A204.1 (cell line): ENCODE results near the gene FAM181B.

Experiments used
- FAIRE-seq: peaks from 2 replicates; lab custom pipeline; 2012; peaks lifted over from hg19 to GRCh38; lab: Jason Lieb, UNC

FAM181B gene, protein sequence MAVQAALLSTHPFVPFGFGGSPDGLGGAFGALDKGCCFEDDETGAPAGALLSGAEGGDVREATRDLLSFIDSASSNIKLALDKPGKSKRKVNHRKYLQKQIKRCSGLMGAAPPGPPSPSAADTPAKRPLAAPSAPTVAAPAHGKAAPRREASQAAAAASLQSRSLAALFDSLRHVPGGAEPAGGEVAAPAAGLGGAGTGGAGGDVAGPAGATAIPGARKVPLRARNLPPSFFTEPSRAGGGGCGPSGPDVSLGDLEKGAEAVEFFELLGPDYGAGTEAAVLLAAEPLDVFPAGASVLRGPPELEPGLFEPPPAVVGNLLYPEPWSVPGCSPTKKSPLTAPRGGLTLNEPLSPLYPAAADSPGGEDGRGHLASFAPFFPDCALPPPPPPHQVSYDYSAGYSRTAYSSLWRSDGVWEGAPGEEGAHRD

DNA sequence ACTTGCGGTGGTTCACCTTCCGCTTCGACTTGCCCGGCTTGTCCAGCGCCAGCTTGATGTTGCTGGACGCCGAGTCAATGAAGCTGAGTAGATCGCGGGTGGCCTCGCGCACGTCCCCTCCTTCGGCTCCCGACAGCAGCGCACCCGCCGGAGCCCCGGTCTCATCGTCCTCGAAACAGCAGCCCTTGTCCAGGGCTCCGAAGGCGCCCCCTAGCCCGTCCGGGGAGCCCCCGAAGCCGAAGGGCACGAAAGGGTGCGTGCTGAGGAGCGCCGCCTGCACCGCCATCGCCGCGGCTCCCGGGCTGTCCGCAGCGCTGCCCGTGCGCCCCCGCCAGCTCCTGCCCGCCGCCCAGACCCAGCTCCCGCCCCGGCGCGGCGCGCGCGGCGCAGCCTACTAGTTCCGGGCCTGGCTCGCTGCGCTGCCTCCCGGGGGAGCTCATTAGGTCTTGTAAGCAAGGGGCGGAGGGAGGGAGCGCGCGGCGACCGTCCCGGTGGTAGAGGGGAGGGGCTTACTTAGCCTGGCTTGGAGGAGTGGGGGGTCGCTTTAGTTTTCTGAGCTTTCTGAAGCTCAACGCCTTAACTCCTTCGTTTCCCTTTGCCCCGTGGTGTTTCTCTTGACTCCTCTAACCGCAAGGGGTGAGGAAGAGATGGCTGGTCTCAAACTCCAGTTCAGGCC, at the start of gene FAM181B:
TSS of gene FAM181B (minus strand) at position 421 of the 676 bp plus-strand sequence. CDS start at position 286, 135 bp downstream.
- FAIRE-seq, result no peak

DNA sequence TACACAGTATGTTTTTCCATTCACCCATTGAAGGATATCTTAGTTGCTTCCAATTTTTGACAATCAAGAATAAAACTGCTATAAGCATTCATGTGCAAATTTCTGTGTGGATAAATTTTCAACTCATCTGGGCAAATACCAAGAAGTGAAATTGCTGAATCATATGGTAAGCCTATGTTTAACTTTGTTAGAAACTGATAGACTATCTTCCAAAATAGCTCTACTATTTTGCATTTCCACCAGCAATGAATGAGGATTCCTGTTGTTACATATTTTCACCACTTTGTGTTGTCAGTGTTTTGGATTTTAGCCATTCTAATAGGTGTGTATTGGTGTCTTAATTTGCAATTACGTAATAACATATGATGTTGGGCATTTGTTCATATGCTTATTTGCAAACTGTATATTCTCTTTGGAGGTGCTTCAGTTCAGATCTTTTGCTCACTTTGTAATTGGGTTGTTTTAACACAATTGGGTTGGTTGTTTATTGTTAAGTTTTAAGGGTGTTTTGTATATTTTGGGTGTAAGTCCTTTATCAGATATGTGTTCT, 49.2 kb upstream of the FAM181B start:
- FAIRE-seq, result no peak

DNA sequence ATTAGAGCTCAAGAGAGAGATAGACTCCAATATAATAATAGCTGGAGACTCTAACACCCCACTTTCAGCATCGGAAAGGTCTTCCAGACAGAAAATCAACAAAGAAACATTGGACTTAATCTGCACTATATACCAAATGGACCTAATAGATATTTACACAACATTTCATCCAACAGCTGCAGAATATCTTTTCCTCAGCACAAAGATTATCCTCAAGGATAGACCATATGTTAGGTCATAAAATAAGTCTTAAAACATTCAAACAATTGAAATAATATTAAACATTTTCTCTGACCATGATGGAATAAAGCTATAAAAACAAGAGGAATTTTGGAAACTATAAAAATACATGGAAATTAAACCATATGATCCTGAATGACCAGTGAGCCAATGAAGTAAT, 45.1 kb upstream of the FAM181B start:
- no peak for FAIRE-seq

DNA sequence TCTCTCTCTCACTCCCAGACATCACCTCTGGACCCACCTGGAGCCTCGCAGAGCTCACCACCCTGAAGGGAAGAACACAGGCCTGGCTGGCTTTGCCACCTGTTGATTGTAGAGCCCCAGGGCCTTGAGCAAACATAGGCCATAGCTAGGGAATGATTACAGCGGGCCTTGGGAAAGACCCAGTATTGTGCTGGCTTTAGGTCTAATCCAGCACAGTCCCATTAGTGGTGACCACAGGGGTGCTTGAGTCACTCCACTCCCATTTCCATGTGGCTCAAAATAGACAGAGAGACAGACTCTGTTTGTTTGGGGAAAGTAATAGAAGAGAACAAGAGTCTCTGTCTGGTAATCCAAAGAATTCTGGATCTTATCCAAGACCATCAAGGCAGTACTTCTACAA, 42.7 kb upstream of the FAM181B start:
- FAIRE-seq, result no peak

DNA sequence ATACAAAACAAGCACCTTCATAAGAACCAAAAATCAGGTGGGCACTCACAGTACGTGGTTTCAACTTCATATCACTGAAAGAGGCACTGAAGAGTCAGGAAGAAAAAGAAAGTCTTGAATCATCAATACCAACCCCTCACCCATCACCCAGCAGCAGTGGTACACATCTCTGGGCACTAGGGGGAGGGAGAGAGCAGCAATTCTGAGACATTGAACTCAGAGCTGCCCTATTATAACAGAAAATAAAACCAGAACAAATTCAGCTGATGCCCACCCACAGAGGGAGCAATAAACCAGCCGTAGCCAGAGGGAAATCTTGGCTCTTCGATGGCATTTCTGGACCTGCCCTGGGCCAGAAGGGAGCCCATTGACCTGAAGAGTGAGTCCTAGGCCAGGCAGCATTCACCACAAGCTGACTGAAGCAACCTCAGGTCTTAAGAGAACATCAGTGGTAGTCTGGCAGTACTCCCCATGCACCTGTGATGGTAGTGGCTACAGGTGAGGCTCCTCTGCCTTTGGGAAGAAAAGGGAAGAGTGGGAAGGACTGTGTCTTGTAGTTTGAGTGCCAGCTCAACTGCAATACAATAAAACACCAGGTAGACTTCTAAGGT, 42.2 kb upstream of the FAM181B start:
- no peak for FAIRE-seq

DNA sequence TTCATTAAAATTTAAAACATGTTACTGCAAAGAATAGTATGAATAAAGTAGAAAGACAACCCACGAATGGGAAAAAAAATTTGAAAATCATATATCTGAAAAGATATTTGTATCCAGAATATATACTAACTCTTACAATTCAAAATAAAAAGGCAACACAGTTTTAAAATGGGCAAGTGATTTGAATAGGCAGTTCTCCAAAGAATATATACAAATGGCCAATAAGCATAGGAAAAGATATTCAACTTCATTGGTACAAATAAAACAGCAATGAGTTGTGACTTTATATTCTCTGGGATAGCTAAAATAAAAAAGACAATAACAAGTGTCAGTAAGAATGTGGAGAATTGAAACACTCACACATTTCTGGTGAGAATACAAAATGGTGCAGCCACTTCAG, 41.6 kb upstream of the FAM181B start:
- no peak for FAIRE-seq

DNA sequence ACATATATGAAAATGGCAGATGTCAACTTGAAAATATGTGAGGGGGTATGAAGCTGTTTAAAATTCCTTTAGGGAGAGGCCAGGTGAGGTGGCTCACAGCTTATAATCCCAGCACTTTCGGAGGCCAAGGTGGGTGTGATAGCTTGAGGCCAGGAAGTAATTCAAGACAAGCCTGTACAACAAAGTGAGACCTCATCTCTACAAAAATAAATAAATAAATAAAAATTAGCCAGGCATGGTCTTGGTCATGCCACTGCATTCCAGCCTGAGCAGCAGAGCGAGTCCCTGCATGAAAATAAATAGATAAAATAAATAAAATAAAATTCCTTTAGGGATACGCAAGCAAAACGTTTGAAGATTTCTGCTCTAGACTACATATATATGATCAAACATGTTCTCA, 38.1 kb upstream of the FAM181B start:
- FAIRE-seq, result no peak

DNA sequence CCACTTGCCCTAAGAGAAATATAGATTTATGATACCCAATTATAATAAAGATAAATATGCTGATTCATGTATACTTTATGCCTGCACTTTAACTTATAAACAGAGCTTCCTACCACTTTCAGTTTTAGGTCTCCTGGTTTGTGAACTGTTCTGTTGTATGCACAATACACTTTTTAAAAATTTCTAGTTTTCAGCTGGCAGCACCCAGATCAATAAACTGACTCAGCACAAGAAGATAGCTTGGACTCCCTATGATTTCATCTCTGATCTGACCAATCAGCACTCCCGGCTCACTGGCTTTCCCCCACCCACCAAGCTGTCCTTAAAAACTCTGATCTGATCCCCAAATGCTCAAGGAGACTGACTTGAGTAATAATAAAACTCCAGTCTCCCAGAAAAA, 33.5 kb upstream of the FAM181B start:
- no peak for FAIRE-seq

DNA sequence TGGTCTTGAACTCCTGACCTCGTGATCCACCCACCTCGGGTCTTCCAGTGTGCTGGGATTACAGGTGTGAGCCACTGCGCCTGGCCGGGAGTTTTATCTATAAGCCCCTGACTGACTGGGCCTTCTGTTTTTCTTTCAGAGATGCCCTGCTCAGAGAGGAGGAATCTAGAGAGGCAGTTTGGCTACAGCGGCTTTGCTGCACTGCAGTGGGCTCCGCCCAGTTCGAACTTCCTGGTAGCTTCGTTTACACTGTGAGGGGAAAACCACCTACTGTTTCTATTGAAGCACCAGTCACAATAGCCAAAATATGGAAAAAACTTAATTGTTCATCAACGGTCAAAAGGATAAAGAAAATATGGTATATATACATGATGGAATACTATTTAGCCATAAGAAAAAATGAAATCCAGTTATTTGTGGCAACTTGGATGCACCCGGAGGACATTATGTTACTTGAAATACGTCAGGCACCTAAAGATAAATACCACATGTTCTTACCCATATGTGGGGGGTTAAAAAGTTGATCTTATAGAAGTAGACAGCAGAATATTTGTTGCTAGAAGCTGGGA, 31.9 kb upstream of the FAM181B start:
- no peak for FAIRE-seq

DNA sequence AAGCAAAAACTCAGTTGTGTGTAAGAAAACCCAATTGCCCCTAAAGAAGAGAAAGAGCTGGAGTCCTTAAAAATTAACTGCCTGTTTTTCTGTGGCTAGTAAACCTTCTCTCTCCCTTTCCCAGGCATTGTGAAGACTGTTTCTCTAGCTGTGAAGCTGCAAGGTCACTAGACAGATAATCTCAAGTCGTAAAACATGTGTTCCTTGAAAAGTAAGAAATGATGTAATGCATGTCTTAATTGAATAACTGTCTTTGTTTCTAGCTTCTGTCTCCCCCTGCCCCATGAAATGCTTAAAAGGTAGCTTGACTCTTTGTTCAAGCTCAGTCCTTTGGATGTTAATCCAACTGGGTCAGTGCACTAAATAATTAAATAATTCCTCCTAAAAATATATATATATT, 29.5 kb upstream of the FAM181B start:
- no peak for FAIRE-seq

DNA sequence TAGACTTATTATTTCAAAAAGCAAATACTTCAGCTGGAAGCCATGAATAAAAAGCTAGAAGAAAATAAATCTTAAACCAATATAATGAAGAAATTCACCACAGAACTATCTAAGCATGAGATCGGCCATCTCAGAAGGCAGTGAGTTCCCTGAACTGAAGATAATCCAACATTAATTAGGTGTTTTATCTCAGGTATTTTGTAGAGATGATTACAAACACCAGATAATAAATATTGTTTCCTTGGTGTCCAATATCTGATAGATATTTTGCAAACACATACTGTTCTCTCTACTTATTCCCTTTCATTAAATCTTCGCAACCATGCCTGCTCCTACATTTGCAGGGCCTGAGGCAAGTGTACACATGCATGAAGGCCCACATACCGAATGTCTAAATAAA, 26.0 kb upstream of the FAM181B start:
- no peak for FAIRE-seq

DNA sequence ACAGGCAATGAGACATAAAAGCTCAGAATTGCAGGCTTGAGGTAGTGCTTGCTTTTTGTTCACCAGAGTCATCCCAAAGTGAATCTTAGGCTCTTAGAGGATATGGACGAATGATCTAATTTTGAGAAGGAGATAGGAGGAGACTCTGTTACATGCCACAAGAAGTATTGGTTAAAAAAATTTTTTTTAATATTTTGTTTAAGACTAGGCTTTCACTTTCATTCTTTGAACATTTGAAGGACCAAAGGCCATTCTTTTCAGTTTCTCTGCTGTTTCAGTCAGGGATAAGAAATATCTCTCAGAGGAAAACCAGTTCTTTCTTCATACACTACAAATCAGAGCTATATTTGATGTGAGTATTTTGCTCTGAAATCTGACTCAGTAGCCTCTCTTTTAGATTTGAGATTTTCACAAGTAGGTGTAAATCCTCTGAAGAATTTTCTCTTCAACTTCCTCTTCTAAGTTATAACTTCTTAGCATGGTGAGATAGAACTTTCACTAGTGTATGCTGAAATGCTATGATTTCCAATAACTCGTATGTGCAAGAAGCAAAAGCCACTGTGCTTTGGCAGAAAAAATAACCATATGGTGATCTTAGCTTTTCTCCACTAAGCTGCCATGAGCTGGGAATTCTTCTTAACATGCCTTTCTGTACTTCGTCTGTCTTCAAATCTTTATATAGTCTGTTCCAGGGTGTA, 24.1 kb upstream of the FAM181B start:
- FAIRE-seq, result no peak

DNA sequence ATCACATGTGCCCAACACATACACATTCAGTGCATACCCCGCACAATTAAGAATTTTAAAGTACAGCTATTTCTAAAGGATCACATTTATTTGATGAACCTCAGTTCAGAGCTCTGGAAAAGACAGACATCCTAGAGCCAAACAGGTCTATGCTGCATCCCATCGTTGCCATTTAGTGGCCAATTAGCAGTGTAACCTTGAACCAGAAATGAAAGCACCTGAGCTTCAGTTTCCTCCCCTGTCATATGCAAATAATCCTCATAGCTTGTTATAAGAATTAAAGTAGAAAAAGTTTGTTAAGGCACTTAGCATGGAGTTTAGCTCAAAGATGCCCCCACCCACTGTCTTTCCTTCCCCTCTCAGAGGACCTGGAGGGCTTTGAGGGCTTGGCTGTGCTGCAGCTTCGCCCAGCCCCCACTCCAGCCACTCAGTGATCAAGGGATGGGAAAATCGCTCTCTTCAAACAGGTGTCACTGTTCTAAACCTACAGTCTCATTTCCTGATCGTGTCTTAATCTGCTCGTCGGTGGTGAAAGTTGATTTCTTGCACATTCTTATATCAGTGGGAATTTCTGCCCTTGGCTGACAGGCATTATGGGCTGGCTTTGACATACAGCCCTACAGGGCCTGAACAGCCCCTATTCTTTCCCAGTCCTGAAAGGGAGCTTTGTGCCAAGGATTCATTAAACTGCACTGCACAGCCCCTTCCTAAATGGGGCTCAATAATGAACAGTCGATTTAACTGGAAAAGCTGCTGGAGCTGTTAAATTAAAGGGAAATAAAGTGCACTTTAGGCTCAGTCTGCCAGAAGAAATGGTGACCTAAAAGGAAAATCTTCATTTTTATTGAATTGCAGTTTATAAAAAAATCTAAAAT, 23.3 kb upstream of the FAM181B start:
- no peak for FAIRE-seq

DNA sequence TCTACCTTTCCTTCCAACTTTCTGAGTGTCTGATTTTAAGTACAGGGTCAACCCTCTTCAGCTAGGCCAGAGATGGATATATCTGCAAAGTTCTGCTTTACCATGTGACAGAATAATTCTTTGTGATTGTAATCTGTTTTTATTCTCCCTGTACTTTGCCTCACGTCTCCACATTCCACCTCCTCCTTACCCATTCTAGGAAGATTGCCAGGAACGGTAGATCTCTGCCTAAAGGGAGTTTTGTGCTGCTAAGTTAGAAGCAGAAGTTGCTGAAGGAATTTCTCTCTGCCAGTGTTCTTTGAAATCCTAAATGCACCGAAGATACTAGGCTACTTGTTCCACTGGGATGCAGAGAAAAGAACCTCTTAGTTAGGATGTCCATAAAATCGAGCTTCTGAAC, 20.7 kb upstream of the FAM181B start:
- FAIRE-seq, result no peak

DNA sequence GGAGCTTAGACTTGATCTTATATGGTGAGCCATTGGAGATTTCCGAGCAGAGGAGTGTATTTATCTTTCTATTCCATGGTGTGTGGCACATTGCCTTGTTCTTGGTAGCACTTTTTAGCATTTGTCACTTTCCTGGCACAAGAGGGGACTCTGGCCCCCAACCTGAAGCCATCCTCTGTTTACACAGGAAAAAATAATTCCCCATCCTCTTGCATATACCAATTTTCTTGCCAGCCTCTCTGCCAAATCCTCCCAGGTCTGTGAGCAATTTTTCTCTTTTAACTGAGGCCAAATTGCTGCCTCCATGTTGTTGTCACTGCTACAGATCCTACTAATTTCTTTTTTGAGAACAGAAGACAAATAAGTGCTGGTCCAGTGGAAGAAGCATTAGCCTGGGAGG, 20.3 kb upstream of the FAM181B start:
- FAIRE-seq, result no peak

DNA sequence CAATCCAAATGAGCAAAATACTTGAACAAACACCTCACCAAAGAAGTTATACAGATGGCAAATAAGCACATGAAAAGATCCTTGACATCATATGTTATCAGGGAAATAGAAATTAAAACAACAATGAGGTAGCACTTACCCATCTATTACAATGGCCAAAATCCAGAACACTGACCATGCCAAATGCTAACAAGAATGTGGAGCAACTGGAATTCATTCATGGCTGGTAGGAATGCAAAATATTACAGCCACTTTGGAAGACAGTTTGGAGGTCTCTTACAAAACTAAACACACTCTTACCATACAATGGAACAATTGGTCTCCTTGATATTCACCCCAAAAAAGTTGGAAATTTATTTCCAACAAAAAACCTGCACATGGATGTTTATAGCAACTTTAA, 19.1 kb upstream of the FAM181B start:
- no peak for FAIRE-seq

DNA sequence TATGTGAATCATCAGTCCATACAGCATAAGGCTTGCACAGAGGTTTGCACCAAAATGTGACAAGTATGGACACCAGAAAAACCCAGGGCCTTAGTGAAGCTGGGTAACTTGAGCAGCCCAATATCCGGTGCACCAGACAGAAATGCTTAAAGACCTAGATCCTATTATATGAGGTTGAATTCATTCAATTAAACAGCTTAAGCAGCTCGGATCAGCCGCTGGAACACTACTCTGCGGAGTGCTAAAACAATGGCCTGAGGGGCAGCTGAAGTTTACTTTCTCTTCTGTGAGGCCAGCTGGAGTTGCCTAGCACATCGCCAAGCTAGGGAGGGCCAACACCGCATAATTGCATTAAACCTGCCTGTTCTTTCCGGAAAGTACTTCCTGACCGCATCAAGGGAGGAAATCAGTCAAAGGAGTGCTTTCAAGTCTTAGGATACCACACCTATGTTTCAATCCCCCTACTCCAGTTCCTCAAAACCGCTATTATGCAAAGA, 17.0 kb upstream of the FAM181B start:
- FAIRE-seq, result no peak

DNA sequence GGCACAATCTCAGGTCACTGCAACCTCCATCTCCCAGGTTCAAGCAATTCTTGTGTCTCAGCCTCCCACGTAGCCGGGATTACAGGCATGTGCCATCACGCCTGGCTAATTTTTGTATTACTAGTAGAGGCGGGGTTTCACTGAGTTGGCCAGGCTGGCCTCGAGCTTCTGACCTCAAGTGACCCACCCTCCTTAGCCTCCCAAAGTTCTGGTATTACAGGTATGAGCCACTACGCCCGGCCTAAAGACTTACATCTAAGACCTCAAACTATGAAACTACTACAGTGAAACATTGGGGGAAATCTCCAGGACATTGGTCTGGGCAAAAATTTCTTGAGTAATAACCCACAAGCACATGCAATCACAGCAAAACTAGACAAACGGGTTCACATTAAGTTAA, 13.8 kb upstream of the FAM181B start:
- FAIRE-seq, result no peak

DNA sequence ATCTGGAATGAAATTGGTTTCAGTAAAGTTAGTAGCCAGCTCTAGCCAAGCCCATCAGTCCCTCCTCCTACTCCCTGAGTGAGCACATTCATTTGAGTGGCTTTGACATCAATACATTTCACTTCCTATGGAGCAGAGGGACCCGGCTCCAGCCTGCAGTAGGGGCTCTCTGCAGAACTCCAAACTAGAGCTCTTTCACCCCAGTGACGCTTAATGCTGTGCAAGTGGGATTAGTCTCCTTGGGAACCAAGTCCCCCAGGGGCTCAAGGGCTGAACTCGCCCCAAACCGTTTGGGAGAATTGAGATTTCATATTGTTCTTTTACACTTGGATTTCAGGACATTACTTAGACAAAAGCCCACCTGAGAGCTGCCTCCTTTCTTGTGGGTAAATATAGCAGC, 4.4 kb upstream of the FAM181B start:
- FAIRE-seq, result no peak

DNA sequence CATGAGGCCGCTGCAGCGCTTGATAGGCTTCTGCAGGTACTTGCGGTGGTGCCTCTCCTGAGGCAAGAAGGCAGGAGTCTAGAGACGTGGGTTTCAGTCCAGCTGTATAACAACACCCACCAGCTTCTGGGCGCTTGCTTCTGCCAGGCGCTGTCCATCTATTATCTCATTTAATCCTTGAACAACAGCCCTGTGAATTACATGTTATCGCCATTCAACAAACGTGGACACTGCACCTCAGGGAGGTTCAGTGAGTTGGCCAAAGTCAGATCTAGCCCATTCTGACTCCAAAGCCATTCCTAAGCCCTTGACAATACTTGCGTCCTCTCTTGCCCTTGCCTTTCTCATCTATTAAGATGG, 436 bp upstream of the FAM181B start:
- no peak for FAIRE-seq
